Measurements from ENCODE around the gene HCK. TPM values are rescaled to one million over a fixed set of nuclear protein-coding genes. Genes with fewer than 3 reads are reported as not detected.

The HCK gene
- total and polyA plus RNA-seq, 9 of the 15 experiments (the other 6 are each of a cell fraction or from before 2014, with no cell fraction given): 0.09 to 0.51 (median 0.27) TPM; not detected in 6

GRCh38 chr20:32068174-32068573 is 16.1 kb downstream of the HCK start:
- TF ChIP-seq ATF3 (IDR thresholded peaks at IDR 0.05): no peak
- no peak for TF ChIP-seq ATF3 (CRISPR knock-in tag; conservative IDR thresholded peaks at IDR 0.05)
- ChIA-PET CTCF (ENCODE audit: low intra/inter-chr PET ratio) (no interaction called here), POLR2A (no interaction called here)
- Histone ChIP-seq H3K4me3 (no peak overlapping the region), H4K20me1 (replicated peaks; ENCODE audit: control insufficient read depth, insufficient read depth, low read length) (no peaks in the 10 kb centered on the region), H3K4me1 (replicated peaks in 1 of 2; ENCODE audit: control insufficient read depth in 2 of 2, insufficient read depth in 2 of 2, low read length in 2 of 2) (no peaks in the 10 kb centered on the region; a peak in 2 of 5 replicates), H3K9ac (ENCODE audit: insufficient read depth in 1 of 2, low read depth in 2 of 2, low read length in 2 of 2) (no peak overlapping the region), H2AFZ (ENCODE audit: low read depth, low read length) (no peak overlapping the region), H3K27ac (ENCODE audit: extremely low read depth, low read depth, low read length) (no peak overlapping the region), H3K27me3 (ENCODE audit: control insufficient read depth in 2 of 2, insufficient read depth in 2 of 2, low read length in 2 of 2) (peaks cover 11 to 44% of the 10 kb centered on the region in 2 experiments; a peak in 4 of 5 replicates), H3K79me2 (ENCODE audit: control insufficient read depth, insufficient read depth, low read length) (no peaks in the 10 kb centered on the region), H3K9me1 (ENCODE audit: control insufficient read depth, insufficient read depth, low read length) (no peaks in the 10 kb centered on the region), H3K36me3 (ENCODE audit: control insufficient read depth, insufficient read depth, low read length) (no peaks in the 10 kb centered on the region), H3K9me3 (replicated peaks; ENCODE audit: control insufficient read depth, insufficient read depth, low read depth, low read length) (no peaks in the 10 kb centered on the region), H3K4me2 (ENCODE audit: insufficient read depth, low read length) (no peak overlapping the region)
- ATAC-seq (no peak), DNase-seq (ENCODE audit: extremely low read depth in 1 of 4, low spot score in 3 of 4) (no peak), FAIRE-seq (no peak)
- BruUV-seq (replicated peaks): no TSS peak
- in situ Hi-C loops (cut with MboI) (no loop called here), intact Hi-C loops (cut with micrococcal nuclease) (no loop called here)
- 48% methylated on average over 2 of the region's 2 CpGs for WGBS (ENCODE audit: insufficient coverage, low coverage, missing lambda C conversion rate)

GRCh38 chr20:32069711-32070110 is 17.7 kb downstream of the HCK start:
- in situ Hi-C loops (cut with MboI) (no loop called here), intact Hi-C loops (cut with micrococcal nuclease) (no loop called here)
- ChIA-PET CTCF (ENCODE audit: low intra/inter-chr PET ratio) (no interaction called here), POLR2A (no interaction called here)
- Histone ChIP-seq H3K9me1 (ENCODE audit: control insufficient read depth, insufficient read depth, low read length) (no peaks in the 10 kb centered on the region), H3K9ac (ENCODE audit: insufficient read depth in 1 of 2, low read depth in 2 of 2, low read length in 2 of 2) (no peak overlapping the region), H2AFZ (ENCODE audit: low read depth, low read length) (no peak overlapping the region), H3K4me1 (replicated peaks in 1 of 2; ENCODE audit: control insufficient read depth in 2 of 2, insufficient read depth in 2 of 2, low read length in 2 of 2) (no peaks in the 10 kb centered on the region; a peak in 2 of 5 replicates), H3K4me3 (no peak overlapping the region), H3K79me2 (ENCODE audit: control insufficient read depth, insufficient read depth, low read length) (no peaks in the 10 kb centered on the region), H3K9me3 (replicated peaks; ENCODE audit: control insufficient read depth, insufficient read depth, low read depth, low read length) (no peaks in the 10 kb centered on the region), H3K4me2 (ENCODE audit: insufficient read depth, low read length) (no peak overlapping the region), H4K20me1 (replicated peaks; ENCODE audit: control insufficient read depth, insufficient read depth, low read length) (no peaks in the 10 kb centered on the region), H3K36me3 (ENCODE audit: control insufficient read depth, insufficient read depth, low read length) (no peaks in the 10 kb centered on the region), H3K27ac (ENCODE audit: extremely low read depth, low read depth, low read length) (no peak overlapping the region), H3K27me3 (ENCODE audit: control insufficient read depth in 2 of 2, insufficient read depth in 2 of 2, low read length in 2 of 2) (peaks cover 19 to 47% of the 10 kb centered on the region in 2 experiments; a peak in 4 of 5 replicates)
- BruUV-seq (replicated peaks): no TSS peak
- FAIRE-seq (no peak), DNase-seq (ENCODE audit: extremely low read depth in 1 of 4, low spot score in 3 of 4) (no peak), ATAC-seq (no peak)
- no peak for TF ChIP-seq JUNB (CRISPR knock-in tag; conservative IDR thresholded peaks at IDR 0.05)
- no peak for TF ChIP-seq ZNF764 (CRISPR knock-in tag; IDR thresholded peaks at IDR 0.05; ENCODE audit: low read depth)
- TF ChIP-seq PTTG1 (tag; IDR thresholded peaks at IDR 0.05; ENCODE audit: low read depth): no peak
- no peak for TF ChIP-seq HLTF (IDR thresholded peaks at IDR 0.05)
- TF ChIP-seq SMC3 (conservative IDR thresholded peaks at IDR 0.05; ENCODE audit: insufficient read depth, low read depth, low read length): no peak
- TF ChIP-seq HES1 (IDR thresholded peaks at IDR 0.05; ENCODE audit: low read depth): no peak
- TF ChIP-seq ZNF609 (CRISPR knock-in tag; IDR thresholded peaks at IDR 0.05; ENCODE audit: borderline replicate concordance): no peak

Data from K562 (cell line).